Neural cell (in vitro differentiated cells): Measurements from ENCODE around the gene NDRG2. TPM values are rescaled to one million over a fixed set of nuclear protein-coding genes. Genes with fewer than 3 reads are reported as not detected.

Experiments
- H2AFZ ChIP-seq: fragments of 200-600, 300-800 bp; sonication (generic), shearing (Covaris generic); 2 replicates; pipeline ENCODE4 v1.6.0; 2014; ENCODE audit warnings: low read depth, mild to moderate bottlenecking, antibody characterized with exemption, low read length, moderate library complexity
- H3F3A ChIP-seq: fragments of 200-600 bp; shearing (Covaris generic); 2 replicates; pipeline ENCODE4 v1.6.1; 2016; ENCODE audit warnings: mild to moderate bottlenecking, moderate library complexity, mixed read lengths, antibody characterized with exemption, low read length; ENCODE audit not compliant: insufficient read depth, poor library complexity, severe bottlenecking
- H3K27ac ChIP-seq: fragments of 200-600, 300-800 bp; sonication (generic), shearing (Covaris generic); 2 replicates; pipeline ENCODE4 v1.5.1; 2014; ENCODE audit warnings: mild to moderate bottlenecking, low read length, moderate library complexity
- H3K27me3 ChIP-seq: fragments of 300-800, 200-600 bp; sonication (generic), shearing (Covaris generic); 2 replicates; pipeline ENCODE4 v1.6.0; 2014; ENCODE audit warnings: mild to moderate bottlenecking, low read depth, low read length, moderate library complexity; ENCODE audit not compliant: insufficient read depth
- H3K36me3 ChIP-seq: fragments of 300-800, 200-600 bp; sonication (generic), shearing (Covaris generic); 2 replicates; pipeline ENCODE4 v1.5.1; 2014; ENCODE audit warnings: mild to moderate bottlenecking, antibody characterized with exemption, low read length, moderate library complexity; ENCODE audit not compliant: insufficient read depth
- H3K4me2 ChIP-seq: fragments of 300-800, 200-600 bp; sonication (generic), shearing (Covaris generic); 2 replicates; pipeline ENCODE4 v1.6.0; 2014; ENCODE audit warnings: mild to moderate bottlenecking, low read length
- H3K4me3 ChIP-seq: fragments of 300-800, 200-600 bp; sonication (generic), shearing (Covaris generic); 2 replicates; pipeline ENCODE4 v1.5.1; 2014; ENCODE audit warnings: mild to moderate bottlenecking, low read length, moderate library complexity
- H3K79me2 ChIP-seq: fragments of 200-600 bp; shearing (Covaris generic); replicated peaks from 2 replicates; pipeline ENCODE4 v1.6.0; 2014; ENCODE audit warnings: mild to moderate bottlenecking, low read length, moderate library complexity; ENCODE audit not compliant: insufficient read depth
- H3K9ac ChIP-seq: fragments of 300-800, 200-600 bp; sonication (generic), shearing (Covaris generic); 2 replicates; pipeline ENCODE4 v1.6.1; 2016; ENCODE audit warnings: mild to moderate bottlenecking, low read length, mixed read lengths
- H3K9me2 ChIP-seq: fragments of 200-600 bp; shearing (Covaris generic); 2 replicates; pipeline ENCODE4 v1.6.1; 2016; ENCODE audit warnings: mild to moderate bottlenecking, low read length, mixed read lengths; ENCODE audit not compliant: insufficient read depth
- H3K9me3 ChIP-seq: fragments of 200-600, 300-800 bp; sonication (generic), shearing (Covaris generic); 2 replicates; pipeline ENCODE4 v1.6.1; 2016; ENCODE audit warnings: mild to moderate bottlenecking, mixed run types, low read length, moderate library complexity, mixed read lengths
- H4K20me1 ChIP-seq: fragments of 200-600 bp; shearing (Covaris generic); 2 replicates; pipeline ENCODE4 v1.6.1; 2016; ENCODE audit warnings: mild to moderate bottlenecking, mixed run types; ENCODE audit not compliant: insufficient read depth
- CTCF ChIP-seq: fragments of 450-650 bp; IDR thresholded peaks from 2 replicates; pipeline ENCODE4 v1.5.1; 2014; ENCODE audit warnings: antibody characterized with exemption, mild to moderate bottlenecking, moderate library complexity; ENCODE audit not compliant: poor library complexity, severe bottlenecking
- EP300 ChIP-seq: fragments of 450-650 bp; conservative IDR thresholded peaks from 2 replicates; pipeline ENCODE4 v1.6.1; 2014; ENCODE audit warnings: antibody characterized with exemption, mild to moderate bottlenecking, moderate library complexity; ENCODE audit not compliant: poor library complexity, severe bottlenecking
- EZH2 ChIP-seq: fragments of 200-600, 300-800 bp; shearing (Covaris generic), sonication (generic); IDR thresholded peaks from 2 replicates; pipeline ENCODE4 v1.6.1; 2014; ENCODE audit warnings: antibody characterized with exemption, low read length, borderline replicate concordance, mild to moderate bottlenecking; ENCODE audit not compliant: insufficient read depth, poor library complexity, severe bottlenecking
- MXI1 ChIP-seq: fragments of 450-650 bp; conservative IDR thresholded peaks from 2 replicates; pipeline ENCODE4 v1.6.1; 2014; ENCODE audit warnings: antibody characterized with exemption, mild to moderate bottlenecking; ENCODE audit not compliant: poor library complexity, severe bottlenecking
- POLR2AphosphoS5 ChIP-seq: IDR thresholded peaks from 2 replicates; pipeline ENCODE4 v1.6.1; 2012
- RAD21 ChIP-seq: fragments of 450-650 bp; conservative IDR thresholded peaks from 2 replicates; pipeline ENCODE4 v1.6.1; 2014; ENCODE audit warnings: antibody characterized with exemption, mild to moderate bottlenecking, moderate library complexity
- SMC3 ChIP-seq: fragments of 450-650 bp; conservative IDR thresholded peaks from 2 replicates; pipeline ENCODE4 v1.6.1; 2014; ENCODE audit warnings: antibody characterized with exemption, mild to moderate bottlenecking, moderate library complexity; ENCODE audit not compliant: poor library complexity
- TAF1 ChIP-seq: IDR thresholded peaks from 2 replicates; pipeline ENCODE4 v1.6.1; 2012; ENCODE audit warnings: low read depth
- polyA plus RNA-seq: library from polyadenylated mRNA; depleted of rRNA; stranded (reverse); fragments of >200 nt; gene quantifications from 2 replicates; pipeline ENCODE4 v1.2.3, GENCODE V29; 2014
- TF ChIP-seq, protein P1 (sequence below): IDR thresholded peaks from 2 replicates; pipeline ENCODE4 v1.6.1; 2012; ENCODE audit warnings: borderline replicate concordance

The NDRG2 gene
- polyA plus RNA-seq, 1 donor from 2014 or later, result 43.3 TPM

DNA sequence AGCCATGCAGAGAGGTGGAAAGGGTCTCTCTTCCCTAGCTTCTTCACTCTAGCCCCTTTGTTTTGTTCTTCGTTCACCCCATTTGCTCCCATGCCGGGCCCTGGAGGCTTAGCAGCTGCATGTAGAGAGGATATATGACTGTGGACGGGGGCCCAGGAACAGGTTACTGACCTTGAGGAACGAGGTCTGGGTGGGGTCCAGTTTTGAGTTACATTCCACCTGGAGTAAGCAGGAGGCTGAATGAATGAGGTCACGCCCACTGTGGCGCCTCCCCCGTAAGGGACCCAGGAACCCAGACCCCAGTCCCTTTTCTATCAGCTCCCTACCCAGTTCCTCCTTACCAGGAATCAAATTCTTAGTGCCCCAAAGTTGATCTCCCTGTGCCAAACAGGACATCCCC, 6.6 kb downstream of the NDRG2 start:
- Histone ChIP-seq H3K36me3 (no peaks in the 10 kb centered on the region), H3K27me3 (no peaks in the 10 kb centered on the region), H3K9ac (no peak overlapping the region), H3F3A (no peaks in the 10 kb centered on the region), H3K27ac (no peak overlapping the region), H3K9me3 (no peaks in the 10 kb centered on the region), H3K4me2 (no peak overlapping the region), H3K9me2 (no peaks in the 10 kb centered on the region), H2AFZ (no peak overlapping the region), H3K4me3 (no peak overlapping the region), H3K79me2 (no peaks in the 10 kb centered on the region), H4K20me1 (no peaks in the 10 kb centered on the region)
- TF ChIP-seq CTCF, result no peak
- no peak for TF ChIP-seq POLR2AphosphoS5
- no peak for TF ChIP-seq TAF1
- TF ChIP-seq SMC3, result no peak
- TF ChIP-seq, protein P1, sequence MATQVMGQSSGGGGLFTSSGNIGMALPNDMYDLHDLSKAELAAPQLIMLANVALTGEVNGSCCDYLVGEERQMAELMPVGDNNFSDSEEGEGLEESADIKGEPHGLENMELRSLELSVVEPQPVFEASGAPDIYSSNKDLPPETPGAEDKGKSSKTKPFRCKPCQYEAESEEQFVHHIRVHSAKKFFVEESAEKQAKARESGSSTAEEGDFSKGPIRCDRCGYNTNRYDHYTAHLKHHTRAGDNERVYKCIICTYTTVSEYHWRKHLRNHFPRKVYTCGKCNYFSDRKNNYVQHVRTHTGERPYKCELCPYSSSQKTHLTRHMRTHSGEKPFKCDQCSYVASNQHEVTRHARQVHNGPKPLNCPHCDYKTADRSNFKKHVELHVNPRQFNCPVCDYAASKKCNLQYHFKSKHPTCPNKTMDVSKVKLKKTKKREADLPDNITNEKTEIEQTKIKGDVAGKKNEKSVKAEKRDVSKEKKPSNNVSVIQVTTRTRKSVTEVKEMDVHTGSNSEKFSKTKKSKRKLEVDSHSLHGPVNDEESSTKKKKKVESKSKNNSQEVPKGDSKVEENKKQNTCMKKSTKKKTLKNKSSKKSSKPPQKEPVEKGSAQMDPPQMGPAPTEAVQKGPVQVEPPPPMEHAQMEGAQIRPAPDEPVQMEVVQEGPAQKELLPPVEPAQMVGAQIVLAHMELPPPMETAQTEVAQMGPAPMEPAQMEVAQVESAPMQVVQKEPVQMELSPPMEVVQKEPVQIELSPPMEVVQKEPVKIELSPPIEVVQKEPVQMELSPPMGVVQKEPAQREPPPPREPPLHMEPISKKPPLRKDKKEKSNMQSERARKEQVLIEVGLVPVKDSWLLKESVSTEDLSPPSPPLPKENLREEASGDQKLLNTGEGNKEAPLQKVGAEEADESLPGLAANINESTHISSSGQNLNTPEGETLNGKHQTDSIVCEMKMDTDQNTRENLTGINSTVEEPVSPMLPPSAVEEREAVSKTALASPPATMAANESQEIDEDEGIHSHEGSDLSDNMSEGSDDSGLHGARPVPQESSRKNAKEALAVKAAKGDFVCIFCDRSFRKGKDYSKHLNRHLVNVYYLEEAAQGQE, result no peak
- no peak for TF ChIP-seq MXI1
- no peak for TF ChIP-seq RAD21
- TF ChIP-seq EZH2, result no peak

GRCh38 chr14:21017528-21018245, 7.2 kb downstream of the NDRG2 start:
- H3K9ac ChIP-seq, result no peak overlapping the region

More at GRCh38 chr14:21017528-21018245, 7.2 kb downstream of the NDRG2 start:
- H3K9me3 ChIP-seq, result no peaks in the 10 kb centered on the region
- H3K9me2 ChIP-seq, result no peaks in the 10 kb centered on the region
- no peaks in the 10 kb centered on the region for H4K20me1 ChIP-seq
- no peak overlapping the region for H2AFZ ChIP-seq
- H3K4me2 ChIP-seq, result no peak overlapping the region
- no peaks in the 10 kb centered on the region for H3K36me3 ChIP-seq
- no peak overlapping the region for H3K4me3 ChIP-seq
- no peaks in the 10 kb centered on the region for H3K79me2 ChIP-seq
- TF ChIP-seq EP300 (no peak), CTCF (no peak), MXI1 (no peak), SMC3 (no peak), TAF1 (no peak), RAD21 (no peak), POLR2AphosphoS5 (no peak), EZH2 (no peak)
- TF ChIP-seq, protein P1, result no peak
- no peak overlapping the region for H3K27ac ChIP-seq
- H3K27me3 ChIP-seq, result no peaks in the 10 kb centered on the region
- H3F3A ChIP-seq, result no peaks in the 10 kb centered on the region
